GM23338 (cell line): Measurements from ENCODE around the gene HSF2BP.
"Not testable (repeated sequence)": the region's sequence is repeated elsewhere in the genome, so short reads cannot be mapped to it uniquely, and the experiment has no call there.

Experiments used
- CREB1 ChIP-seq: fragments of 250-450 bp; sonication (Bioruptor Pico); IDR thresholded peaks from 2 replicates; pipeline ENCODE4 v1.5.0; 2020; ENCODE audit warnings: low read depth, mild to moderate bottlenecking, moderate library complexity
- CTCF ChIP-seq, 2 experiments: fragments of 200-600 bp in 1 of 2; sonication (generic) in 1 of 2; conservative IDR thresholded peaks; 2 replicates each; pipeline versions ENCODE4 v1.5.1 to v1.6.1; 2016 to 2017; ENCODE audit warnings: antibody characterized with exemption in 2 of 2, low read depth in 2 of 2, mild to moderate bottlenecking in 2 of 2, moderate library complexity in 1 of 2
- EZH2 ChIP-seq: fragments of 200-600 bp; sonication (generic); IDR thresholded peaks from one replicate; pipeline ENCODE4 v1.8.0; 2017; ENCODE audit warnings: antibody characterized with exemption, mild to moderate bottlenecking, low read depth; ENCODE audit not compliant: unreplicated experiment
- EZH2phosphoT487 ChIP-seq: fragments of 200-600 bp; sonication (generic); IDR thresholded peaks from one replicate; pipeline ENCODE4 v1.8.1; 2018; ENCODE audit warnings: antibody characterized with exemption; ENCODE audit not compliant: unreplicated experiment
- POLR2AphosphoS5 ChIP-seq: IDR thresholded peaks from 2 replicates; pipeline ENCODE4 v1.6.1; 2016; ENCODE audit warnings: antibody characterized with exemption, low read depth
- STAT1 ChIP-seq: IDR thresholded peaks from one replicate; pipeline ENCODE4 v1.6.1; 2016; ENCODE audit warnings: antibody characterized with exemption; ENCODE audit not compliant: unreplicated experiment
- TF ChIP-seq, protein P1 (sequence below): IDR thresholded peaks from one replicate; pipeline ENCODE4 v1.6.1; 2018; ENCODE audit warnings: antibody characterized with exemption; ENCODE audit not compliant: unreplicated experiment

- TF ChIP-seq CTCF (conservative IDR thresholded peaks at IDR 0.05; ENCODE audit: low read depth in 2 of 2); EZH2; POLR2AphosphoS5; CREB1 (CRISPR knock-in tag); EZH2phosphoT487; STAT1: not testable (repeated sequence)
- TF ChIP-seq, protein P1, sequence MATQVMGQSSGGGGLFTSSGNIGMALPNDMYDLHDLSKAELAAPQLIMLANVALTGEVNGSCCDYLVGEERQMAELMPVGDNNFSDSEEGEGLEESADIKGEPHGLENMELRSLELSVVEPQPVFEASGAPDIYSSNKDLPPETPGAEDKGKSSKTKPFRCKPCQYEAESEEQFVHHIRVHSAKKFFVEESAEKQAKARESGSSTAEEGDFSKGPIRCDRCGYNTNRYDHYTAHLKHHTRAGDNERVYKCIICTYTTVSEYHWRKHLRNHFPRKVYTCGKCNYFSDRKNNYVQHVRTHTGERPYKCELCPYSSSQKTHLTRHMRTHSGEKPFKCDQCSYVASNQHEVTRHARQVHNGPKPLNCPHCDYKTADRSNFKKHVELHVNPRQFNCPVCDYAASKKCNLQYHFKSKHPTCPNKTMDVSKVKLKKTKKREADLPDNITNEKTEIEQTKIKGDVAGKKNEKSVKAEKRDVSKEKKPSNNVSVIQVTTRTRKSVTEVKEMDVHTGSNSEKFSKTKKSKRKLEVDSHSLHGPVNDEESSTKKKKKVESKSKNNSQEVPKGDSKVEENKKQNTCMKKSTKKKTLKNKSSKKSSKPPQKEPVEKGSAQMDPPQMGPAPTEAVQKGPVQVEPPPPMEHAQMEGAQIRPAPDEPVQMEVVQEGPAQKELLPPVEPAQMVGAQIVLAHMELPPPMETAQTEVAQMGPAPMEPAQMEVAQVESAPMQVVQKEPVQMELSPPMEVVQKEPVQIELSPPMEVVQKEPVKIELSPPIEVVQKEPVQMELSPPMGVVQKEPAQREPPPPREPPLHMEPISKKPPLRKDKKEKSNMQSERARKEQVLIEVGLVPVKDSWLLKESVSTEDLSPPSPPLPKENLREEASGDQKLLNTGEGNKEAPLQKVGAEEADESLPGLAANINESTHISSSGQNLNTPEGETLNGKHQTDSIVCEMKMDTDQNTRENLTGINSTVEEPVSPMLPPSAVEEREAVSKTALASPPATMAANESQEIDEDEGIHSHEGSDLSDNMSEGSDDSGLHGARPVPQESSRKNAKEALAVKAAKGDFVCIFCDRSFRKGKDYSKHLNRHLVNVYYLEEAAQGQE, result not testable (repeated sequence)
Observed at GRCh38 chr21:43502407-43503071, 156.7 kb downstream of the HSF2BP start.
